HEK293 (cell line): Measurements from ENCODE around the gene TANGO6.

Experiments used
- EGR2 ChIP-seq: fragments of 450-650 bp; formaldehyde crosslinking; IDR thresholded peaks from 2 replicates; pipeline ENCODE4 v1.5.1; 2016; ENCODE audit warnings: low read depth, missing biosample characterization, missing genetic modification characterization
- SCRT1 ChIP-seq: fragments of 450-650 bp; formaldehyde crosslinking; IDR thresholded peaks from 2 replicates; pipeline ENCODE4 v1.5.1; 2016; ENCODE audit warnings: missing biosample characterization, missing genetic modification characterization, borderline replicate concordance
- TCF7L2 ChIP-seq: IDR thresholded peaks from 2 replicates; pipeline ENCODE4 v1.6.1; 2011; ENCODE audit warnings: low read depth, mild to moderate bottlenecking, inconsistent platforms, low read length, moderate library complexity, borderline replicate concordance
- ZBTB8A ChIP-seq: fragments of 450-650 bp; formaldehyde crosslinking; IDR thresholded peaks from 2 replicates; pipeline ENCODE4 v1.5.1; 2016; ENCODE audit warnings: missing biosample characterization, missing genetic modification characterization
- ZNF146 ChIP-seq: fragments of 450-650 bp; formaldehyde crosslinking; IDR thresholded peaks from 2 replicates; pipeline ENCODE4 v1.5.1; 2016; ENCODE audit warnings: missing biosample characterization, missing genetic modification characterization
- ZNF274 ChIP-seq, 2 experiments: fragments of 200-500 bp in 1 of 2; fragments of 450-650 bp in 1 of 2; sonication (Bioruptor generic) in 1 of 2; formaldehyde crosslinking in 1 of 2; IDR thresholded peaks; 2 replicates each; pipeline versions ENCODE4 v1.5.1 to v1.6.1; 2014 to 2016; ENCODE audit warnings: borderline replicate concordance in 1 of 2, inconsistent platforms in 1 of 2, low read length in 1 of 2, missing biosample characterization in 1 of 2, missing genetic modification characterization in 1 of 2
- ZNF37A ChIP-seq: fragments of 450-650 bp; IDR thresholded peaks from 2 replicates; pipeline ENCODE4 v1.5.1; 2018; ENCODE audit warnings: missing biosample characterization, missing genetic modification characterization
- ZNF530 ChIP-seq: fragments of 450-650 bp; formaldehyde crosslinking; IDR thresholded peaks from 2 replicates; pipeline ENCODE4 v1.5.1; 2016; ENCODE audit warnings: low read depth, missing biosample characterization, missing genetic modification characterization
- TF ChIP-seq, protein P1 (sequence below): fragments of 450-650 bp; formaldehyde crosslinking; conservative IDR thresholded peaks from 2 replicates; pipeline ENCODE4 v1.5.1; 2016; ENCODE audit warnings: low read depth, missing biosample characterization, missing genetic modification characterization
- TF ChIP-seq, protein P2 (sequence below): fragments of 450-650 bp; formaldehyde crosslinking; IDR thresholded peaks from 2 replicates; pipeline ENCODE4 v1.5.1; 2016; ENCODE audit warnings: missing biosample characterization, missing genetic modification characterization
- TF ChIP-seq, protein P3 (sequence below): fragments of 450-650 bp; formaldehyde crosslinking; IDR thresholded peaks from 2 replicates; pipeline ENCODE4 v1.5.1; 2016; ENCODE audit warnings: missing biosample characterization, missing genetic modification characterization
- TF ChIP-seq, protein P4 (sequence below): fragments of 450-650 bp; formaldehyde crosslinking; IDR thresholded peaks from 2 replicates; pipeline ENCODE4 v1.5.1; 2016; ENCODE audit warnings: missing biosample characterization, missing genetic modification characterization
- TF ChIP-seq, protein P5 (sequence below): fragments of 450-650 bp; formaldehyde crosslinking; IDR thresholded peaks from 2 replicates; pipeline ENCODE4 v1.5.1; 2017; ENCODE audit warnings: missing biosample characterization, missing genetic modification characterization
- TF ChIP-seq, protein P6 (sequence below): fragments of 450-650 bp; formaldehyde crosslinking; IDR thresholded peaks from 2 replicates; pipeline ENCODE4 v1.5.1; 2016; ENCODE audit warnings: missing biosample characterization, missing genetic modification characterization

DNA sequence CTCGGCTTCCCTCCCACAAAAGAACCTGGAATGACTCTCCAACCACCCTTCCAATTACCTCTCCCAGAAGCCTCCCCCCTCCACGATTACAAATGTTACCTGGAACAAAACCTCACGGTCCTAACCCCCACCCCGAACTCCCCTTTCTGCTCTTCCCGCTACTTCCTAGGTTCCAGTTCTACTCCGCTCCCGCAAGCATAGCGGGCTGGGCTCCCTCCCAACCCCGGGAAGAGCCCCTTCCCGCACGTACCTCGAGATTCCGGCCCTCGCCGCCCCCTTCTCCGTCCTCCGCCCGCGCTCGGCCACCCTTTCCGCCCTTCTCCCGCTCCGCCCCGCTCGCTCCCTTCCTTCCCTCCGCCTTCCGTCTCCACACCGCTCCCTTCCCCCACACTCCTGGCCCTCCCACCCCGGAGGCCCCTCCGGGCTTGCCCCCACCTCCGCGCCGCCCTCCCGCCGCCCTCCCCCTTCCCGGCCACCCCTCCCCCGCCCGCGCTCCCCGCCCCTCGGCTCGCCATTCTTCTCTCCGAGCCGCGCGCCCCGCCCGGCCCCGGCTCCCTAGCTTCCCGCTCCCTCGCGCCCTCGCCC lies 288.6 kb downstream of the TANGO6 start:
- TF ChIP-seq, protein P1, sequence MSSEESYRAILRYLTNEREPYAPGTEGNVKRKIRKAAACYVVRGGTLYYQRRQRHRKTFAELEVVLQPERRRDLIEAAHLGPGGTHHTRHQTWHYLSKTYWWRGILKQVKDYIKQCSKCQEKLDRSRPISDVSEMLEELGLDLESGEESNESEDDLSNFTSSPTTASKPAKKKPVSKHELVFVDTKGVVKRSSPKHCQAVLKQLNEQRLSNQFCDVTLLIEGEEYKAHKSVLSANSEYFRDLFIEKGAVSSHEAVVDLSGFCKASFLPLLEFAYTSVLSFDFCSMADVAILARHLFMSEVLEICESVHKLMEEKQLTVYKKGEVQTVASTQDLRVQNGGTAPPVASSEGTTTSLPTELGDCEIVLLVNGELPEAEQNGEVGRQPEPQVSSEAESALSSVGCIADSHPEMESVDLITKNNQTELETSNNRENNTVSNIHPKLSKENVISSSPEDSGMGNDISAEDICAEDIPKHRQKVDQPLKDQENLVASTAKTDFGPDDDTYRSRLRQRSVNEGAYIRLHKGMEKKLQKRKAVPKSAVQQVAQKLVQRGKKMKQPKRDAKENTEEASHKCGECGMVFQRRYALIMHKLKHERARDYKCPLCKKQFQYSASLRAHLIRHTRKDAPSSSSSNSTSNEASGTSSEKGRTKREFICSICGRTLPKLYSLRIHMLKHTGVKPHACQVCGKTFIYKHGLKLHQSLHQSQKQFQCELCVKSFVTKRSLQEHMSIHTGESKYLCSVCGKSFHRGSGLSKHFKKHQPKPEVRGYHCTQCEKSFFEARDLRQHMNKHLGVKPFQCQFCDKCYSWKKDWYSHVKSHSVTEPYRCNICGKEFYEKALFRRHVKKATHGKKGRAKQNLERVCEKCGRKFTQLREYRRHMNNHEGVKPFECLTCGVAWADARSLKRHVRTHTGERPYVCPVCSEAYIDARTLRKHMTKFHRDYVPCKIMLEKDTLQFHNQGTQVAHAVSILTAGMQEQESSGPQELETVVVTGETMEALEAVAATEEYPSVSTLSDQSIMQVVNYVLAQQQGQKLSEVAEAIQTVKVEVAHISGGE (tag by site-specific recombination), result peak; percentile 64
- TF ChIP-seq, protein P2, sequence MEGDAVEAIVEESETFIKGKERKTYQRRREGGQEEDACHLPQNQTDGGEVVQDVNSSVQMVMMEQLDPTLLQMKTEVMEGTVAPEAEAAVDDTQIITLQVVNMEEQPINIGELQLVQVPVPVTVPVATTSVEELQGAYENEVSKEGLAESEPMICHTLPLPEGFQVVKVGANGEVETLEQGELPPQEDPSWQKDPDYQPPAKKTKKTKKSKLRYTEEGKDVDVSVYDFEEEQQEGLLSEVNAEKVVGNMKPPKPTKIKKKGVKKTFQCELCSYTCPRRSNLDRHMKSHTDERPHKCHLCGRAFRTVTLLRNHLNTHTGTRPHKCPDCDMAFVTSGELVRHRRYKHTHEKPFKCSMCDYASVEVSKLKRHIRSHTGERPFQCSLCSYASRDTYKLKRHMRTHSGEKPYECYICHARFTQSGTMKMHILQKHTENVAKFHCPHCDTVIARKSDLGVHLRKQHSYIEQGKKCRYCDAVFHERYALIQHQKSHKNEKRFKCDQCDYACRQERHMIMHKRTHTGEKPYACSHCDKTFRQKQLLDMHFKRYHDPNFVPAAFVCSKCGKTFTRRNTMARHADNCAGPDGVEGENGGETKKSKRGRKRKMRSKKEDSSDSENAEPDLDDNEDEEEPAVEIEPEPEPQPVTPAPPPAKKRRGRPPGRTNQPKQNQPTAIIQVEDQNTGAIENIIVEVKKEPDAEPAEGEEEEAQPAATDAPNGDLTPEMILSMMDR, result peak; percentile 13; the same call in 1 of the 2 replicates
- no peak for TF ChIP-seq ZNF530 (tag by site-specific recombination)
- TF ChIP-seq, protein P3, sequence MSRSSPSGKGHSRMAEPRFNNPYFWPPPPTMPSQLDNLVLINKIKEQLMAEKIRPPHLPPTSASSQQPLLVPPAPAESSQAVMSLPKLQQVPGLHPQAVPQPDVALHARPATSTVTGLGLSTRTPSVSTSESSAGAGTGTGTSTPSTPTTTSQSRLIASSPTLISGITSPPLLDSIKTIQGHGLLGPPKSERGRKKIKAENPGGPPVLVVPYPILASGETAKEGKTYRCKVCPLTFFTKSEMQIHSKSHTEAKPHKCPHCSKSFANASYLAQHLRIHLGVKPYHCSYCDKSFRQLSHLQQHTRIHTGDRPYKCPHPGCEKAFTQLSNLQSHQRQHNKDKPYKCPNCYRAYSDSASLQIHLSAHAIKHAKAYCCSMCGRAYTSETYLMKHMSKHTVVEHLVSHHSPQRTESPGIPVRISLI (tag by site-specific recombination), result no peak
- TF ChIP-seq, protein P4, sequence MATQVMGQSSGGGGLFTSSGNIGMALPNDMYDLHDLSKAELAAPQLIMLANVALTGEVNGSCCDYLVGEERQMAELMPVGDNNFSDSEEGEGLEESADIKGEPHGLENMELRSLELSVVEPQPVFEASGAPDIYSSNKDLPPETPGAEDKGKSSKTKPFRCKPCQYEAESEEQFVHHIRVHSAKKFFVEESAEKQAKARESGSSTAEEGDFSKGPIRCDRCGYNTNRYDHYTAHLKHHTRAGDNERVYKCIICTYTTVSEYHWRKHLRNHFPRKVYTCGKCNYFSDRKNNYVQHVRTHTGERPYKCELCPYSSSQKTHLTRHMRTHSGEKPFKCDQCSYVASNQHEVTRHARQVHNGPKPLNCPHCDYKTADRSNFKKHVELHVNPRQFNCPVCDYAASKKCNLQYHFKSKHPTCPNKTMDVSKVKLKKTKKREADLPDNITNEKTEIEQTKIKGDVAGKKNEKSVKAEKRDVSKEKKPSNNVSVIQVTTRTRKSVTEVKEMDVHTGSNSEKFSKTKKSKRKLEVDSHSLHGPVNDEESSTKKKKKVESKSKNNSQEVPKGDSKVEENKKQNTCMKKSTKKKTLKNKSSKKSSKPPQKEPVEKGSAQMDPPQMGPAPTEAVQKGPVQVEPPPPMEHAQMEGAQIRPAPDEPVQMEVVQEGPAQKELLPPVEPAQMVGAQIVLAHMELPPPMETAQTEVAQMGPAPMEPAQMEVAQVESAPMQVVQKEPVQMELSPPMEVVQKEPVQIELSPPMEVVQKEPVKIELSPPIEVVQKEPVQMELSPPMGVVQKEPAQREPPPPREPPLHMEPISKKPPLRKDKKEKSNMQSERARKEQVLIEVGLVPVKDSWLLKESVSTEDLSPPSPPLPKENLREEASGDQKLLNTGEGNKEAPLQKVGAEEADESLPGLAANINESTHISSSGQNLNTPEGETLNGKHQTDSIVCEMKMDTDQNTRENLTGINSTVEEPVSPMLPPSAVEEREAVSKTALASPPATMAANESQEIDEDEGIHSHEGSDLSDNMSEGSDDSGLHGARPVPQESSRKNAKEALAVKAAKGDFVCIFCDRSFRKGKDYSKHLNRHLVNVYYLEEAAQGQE (tag by site-specific recombination), result no peak
- no peak for TF ChIP-seq TCF7L2
- TF ChIP-seq ZNF37A (tag by site-specific recombination), result no peak
- TF ChIP-seq ZBTB8A, result peak; percentile 77
- TF ChIP-seq SCRT1 (tag by site-specific recombination), result no peak
- peak; percentile 90 for TF ChIP-seq EGR2 (tag by site-specific recombination)
- TF ChIP-seq, protein P5, sequence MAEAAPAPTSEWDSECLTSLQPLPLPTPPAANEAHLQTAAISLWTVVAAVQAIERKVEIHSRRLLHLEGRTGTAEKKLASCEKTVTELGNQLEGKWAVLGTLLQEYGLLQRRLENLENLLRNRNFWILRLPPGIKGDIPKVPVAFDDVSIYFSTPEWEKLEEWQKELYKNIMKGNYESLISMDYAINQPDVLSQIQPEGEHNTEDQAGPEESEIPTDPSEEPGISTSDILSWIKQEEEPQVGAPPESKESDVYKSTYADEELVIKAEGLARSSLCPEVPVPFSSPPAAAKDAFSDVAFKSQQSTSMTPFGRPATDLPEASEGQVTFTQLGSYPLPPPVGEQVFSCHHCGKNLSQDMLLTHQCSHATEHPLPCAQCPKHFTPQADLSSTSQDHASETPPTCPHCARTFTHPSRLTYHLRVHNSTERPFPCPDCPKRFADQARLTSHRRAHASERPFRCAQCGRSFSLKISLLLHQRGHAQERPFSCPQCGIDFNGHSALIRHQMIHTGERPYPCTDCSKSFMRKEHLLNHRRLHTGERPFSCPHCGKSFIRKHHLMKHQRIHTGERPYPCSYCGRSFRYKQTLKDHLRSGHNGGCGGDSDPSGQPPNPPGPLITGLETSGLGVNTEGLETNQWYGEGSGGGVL (tag by site-specific recombination), result peak; percentile 95
- TF ChIP-seq, protein P6, sequence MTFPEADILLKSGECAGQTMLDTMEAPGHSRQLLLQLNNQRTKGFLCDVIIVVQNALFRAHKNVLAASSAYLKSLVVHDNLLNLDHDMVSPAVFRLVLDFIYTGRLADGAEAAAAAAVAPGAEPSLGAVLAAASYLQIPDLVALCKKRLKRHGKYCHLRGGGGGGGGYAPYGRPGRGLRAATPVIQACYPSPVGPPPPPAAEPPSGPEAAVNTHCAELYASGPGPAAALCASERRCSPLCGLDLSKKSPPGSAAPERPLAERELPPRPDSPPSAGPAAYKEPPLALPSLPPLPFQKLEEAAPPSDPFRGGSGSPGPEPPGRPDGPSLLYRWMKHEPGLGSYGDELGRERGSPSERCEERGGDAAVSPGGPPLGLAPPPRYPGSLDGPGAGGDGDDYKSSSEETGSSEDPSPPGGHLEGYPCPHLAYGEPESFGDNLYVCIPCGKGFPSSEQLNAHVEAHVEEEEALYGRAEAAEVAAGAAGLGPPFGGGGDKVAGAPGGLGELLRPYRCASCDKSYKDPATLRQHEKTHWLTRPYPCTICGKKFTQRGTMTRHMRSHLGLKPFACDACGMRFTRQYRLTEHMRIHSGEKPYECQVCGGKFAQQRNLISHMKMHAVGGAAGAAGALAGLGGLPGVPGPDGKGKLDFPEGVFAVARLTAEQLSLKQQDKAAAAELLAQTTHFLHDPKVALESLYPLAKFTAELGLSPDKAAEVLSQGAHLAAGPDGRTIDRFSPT (tag by site-specific recombination), result no peak
- TF ChIP-seq ZNF146 (tag by site-specific recombination), result no peak
- TF ChIP-seq ZNF274 (IDR thresholded peaks at IDR 0.05; ENCODE audit: low read length), result no peak
- TF ChIP-seq ZNF274 (tag by site-specific recombination; IDR thresholded peaks at IDR 0.05; ENCODE audit: borderline replicate concordance), result no peak
